Loucy (cell line): ENCODE measurements around the gene COX20.

Source experiments
- H2AFZ ChIP-seq: fragments of 200-600 bp; sonication (generic); 2 replicates; pipeline ENCODE4 v1.6.0; 2016; ENCODE audit warnings: antibody characterized with exemption, mild to moderate bottlenecking, low read length, moderate library complexity
- H3F3A ChIP-seq: fragments of 200-600 bp; 2 replicates; pipeline ENCODE4 v1.6.0; 2016; ENCODE audit warnings: antibody characterized with exemption, low read depth, mild to moderate bottlenecking
- H3K27me3 ChIP-seq: fragments of 200-600 bp; sonication (generic); 2 replicates; pipeline ENCODE4 v1.6.1; 2014; ENCODE audit warnings: low read length, mild to moderate bottlenecking; ENCODE audit not compliant: insufficient read depth, poor library complexity, severe bottlenecking
- H3K36me3 ChIP-seq: fragments of 200-600 bp; sonication (generic); 2 replicates; pipeline ENCODE4 v1.6.1; 2016; ENCODE audit warnings: low read length; ENCODE audit not compliant: insufficient read depth
- H3K4me1 ChIP-seq: fragments of 200-600 bp; sonication (generic); 2 replicates; pipeline ENCODE4 v1.5.1; 2014; ENCODE audit warnings: low read length, mild to moderate bottlenecking; ENCODE audit not compliant: insufficient read depth, poor library complexity, severe bottlenecking
- H3K4me2 ChIP-seq: fragments of 200-600 bp; sonication (generic); 2 replicates; pipeline ENCODE4 v1.6.0; 2014; ENCODE audit warnings: antibody characterized with exemption, low read length, low read depth, mild to moderate bottlenecking; ENCODE audit not compliant: poor library complexity, severe bottlenecking
- H3K4me3 ChIP-seq: fragments of 200-600 bp; sonication (generic); 2 replicates; pipeline ENCODE4 v1.5.1; 2014; ENCODE audit warnings: low read length, mild to moderate bottlenecking, mixed read lengths; ENCODE audit not compliant: poor library complexity, severe bottlenecking
- H3K79me2 ChIP-seq: fragments of 200-600 bp; sonication (generic); 2 replicates; pipeline ENCODE4 v1.6.1; 2014; ENCODE audit warnings: low read length; ENCODE audit not compliant: insufficient read depth
- H3K9ac ChIP-seq: fragments of 200-600 bp; sonication (generic); 2 replicates; pipeline ENCODE4 v1.6.0; 2014; ENCODE audit warnings: mild to moderate bottlenecking, low read depth, low read length, moderate library complexity; ENCODE audit not compliant: poor library complexity, severe bottlenecking
- H3K9me2 ChIP-seq: fragments of 200-600 bp; sonication (generic); replicated peaks from 2 replicates; pipeline ENCODE4 v1.6.1; 2016; ENCODE audit warnings: low read depth, low read length, mixed read lengths
- H3K9me3 ChIP-seq: fragments of 200-600 bp; sonication (generic); 2 replicates; pipeline ENCODE4 v1.6.1; 2014; ENCODE audit warnings: mild to moderate bottlenecking, antibody characterized with exemption, low read length, low read depth; ENCODE audit not compliant: insufficient read depth
- H4K20me1 ChIP-seq: fragments of 200-600 bp; sonication (generic); 2 replicates; pipeline ENCODE4 v1.6.0; 2014; ENCODE audit warnings: antibody characterized with exemption, low read length, mild to moderate bottlenecking; ENCODE audit not compliant: insufficient read depth, poor library complexity, severe bottlenecking
- EZH2phosphoT487 ChIP-seq: fragments of 200-600 bp; IDR thresholded peaks from 2 replicates; pipeline ENCODE4 v1.6.1; 2018; ENCODE audit warnings: antibody characterized with exemption, mild to moderate bottlenecking, moderate library complexity, borderline replicate concordance
- TF ChIP-seq, protein P1 (sequence below): fragments of 200-600 bp; sonication (generic); conservative IDR thresholded peaks from 2 replicates; pipeline ENCODE4 v1.5.1; 2014; ENCODE audit warnings: mild to moderate bottlenecking, antibody characterized with exemption, low read length

COX20 gene

DNA sequence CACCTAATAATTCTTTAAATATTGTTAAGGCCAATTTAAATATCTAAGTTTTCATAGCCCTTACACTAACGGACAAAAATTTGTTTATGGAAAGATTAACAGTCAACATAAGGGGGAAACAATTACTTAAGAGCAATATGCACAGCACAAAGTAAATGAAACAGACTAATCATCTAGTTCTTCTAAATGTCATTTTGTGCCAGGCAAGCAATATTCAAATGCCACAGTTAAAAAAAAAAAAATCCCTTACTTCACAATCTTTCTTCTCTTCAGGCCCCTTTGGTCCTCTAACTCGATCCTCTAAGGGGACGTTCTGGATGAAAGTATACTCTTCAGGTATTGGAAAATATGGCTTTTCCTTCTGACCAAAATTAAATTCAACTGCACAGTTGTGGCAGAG lies 22.3 kb downstream of the COX20 start:
- Histone ChIP-seq H3K36me3 (peaks cover 94% of the 10 kb centered on the region), H4K20me1 (peaks cover 100% of the 10 kb centered on the region), H3F3A (peaks cover 4% of the 10 kb centered on the region; the same call in 1 of the 2 replicates), H2AFZ (no peak overlapping the region), H3K4me3 (peak overlapping the region; percentile 97), H3K27me3 (no peaks in the 10 kb centered on the region), H3K4me2 (peak overlapping the region; percentile 99), H3K9me2 (no peaks in the 10 kb centered on the region), H3K9ac (peak overlapping the region; percentile 0), H3K79me2 (peaks cover 99% of the 10 kb centered on the region), H3K4me1 (peaks cover 77% of the 10 kb centered on the region), H3K9me3 (no peaks in the 10 kb centered on the region)
- no peak for TF ChIP-seq EZH2phosphoT487
- TF ChIP-seq, protein P1, sequence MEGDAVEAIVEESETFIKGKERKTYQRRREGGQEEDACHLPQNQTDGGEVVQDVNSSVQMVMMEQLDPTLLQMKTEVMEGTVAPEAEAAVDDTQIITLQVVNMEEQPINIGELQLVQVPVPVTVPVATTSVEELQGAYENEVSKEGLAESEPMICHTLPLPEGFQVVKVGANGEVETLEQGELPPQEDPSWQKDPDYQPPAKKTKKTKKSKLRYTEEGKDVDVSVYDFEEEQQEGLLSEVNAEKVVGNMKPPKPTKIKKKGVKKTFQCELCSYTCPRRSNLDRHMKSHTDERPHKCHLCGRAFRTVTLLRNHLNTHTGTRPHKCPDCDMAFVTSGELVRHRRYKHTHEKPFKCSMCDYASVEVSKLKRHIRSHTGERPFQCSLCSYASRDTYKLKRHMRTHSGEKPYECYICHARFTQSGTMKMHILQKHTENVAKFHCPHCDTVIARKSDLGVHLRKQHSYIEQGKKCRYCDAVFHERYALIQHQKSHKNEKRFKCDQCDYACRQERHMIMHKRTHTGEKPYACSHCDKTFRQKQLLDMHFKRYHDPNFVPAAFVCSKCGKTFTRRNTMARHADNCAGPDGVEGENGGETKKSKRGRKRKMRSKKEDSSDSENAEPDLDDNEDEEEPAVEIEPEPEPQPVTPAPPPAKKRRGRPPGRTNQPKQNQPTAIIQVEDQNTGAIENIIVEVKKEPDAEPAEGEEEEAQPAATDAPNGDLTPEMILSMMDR = no peak

- Histone ChIP-seq H2AFZ (no peak overlapping the region), H3K36me3 (peaks cover 88% of the 10 kb centered on the region), H3K9me3 (no peaks in the 10 kb centered on the region), H3K9ac (peak overlapping the region; percentile 8), H3K4me2 (peak overlapping the region; percentile 99), H4K20me1 (peaks cover 95% of the 10 kb centered on the region), H3K4me3 (peak overlapping the region; percentile 97), H3K79me2 (peaks cover 99% of the 10 kb centered on the region), H3K27me3 (peaks cover under 1% of the 10 kb centered on the region), H3K9me2 (no peaks in the 10 kb centered on the region), H3F3A (peaks cover 4% of the 10 kb centered on the region; the same call in 1 of the 2 replicates), H3K4me1 (peaks cover 74% of the 10 kb centered on the region)
- TF ChIP-seq EZH2phosphoT487 = no peak
Observed at GRCh38 chr1:244858357-244858756, 22.9 kb downstream of the COX20 start.

GRCh38 chr1:244860078-244860477 lies 24.6 kb downstream of the COX20 start:
- Histone ChIP-seq H3K9me3 (no peaks in the 10 kb centered on the region), H2AFZ (no peak overlapping the region), H3K27me3 (peaks cover 10% of the 10 kb centered on the region), H3K36me3 (peaks cover 71% of the 10 kb centered on the region), H3F3A (peaks cover 3% of the 10 kb centered on the region; the same call in 1 of the 2 replicates), H3K9ac (peak overlapping the region; percentile 99), H3K79me2 (peaks cover 93% of the 10 kb centered on the region), H4K20me1 (peaks cover 84% of the 10 kb centered on the region), H3K9me2 (no peaks in the 10 kb centered on the region), H3K4me2 (peak overlapping the region; percentile 99), H3K4me1 (peaks cover 60% of the 10 kb centered on the region), H3K4me3 (peak overlapping the region; percentile 97)
- TF ChIP-seq EZH2phosphoT487 = no peak
- TF ChIP-seq, protein P1 = no peak
